Esophagus muscularis mucosa (tissue), 4 donors: ENCODE data around the gene CNTROB. TPM values are rescaled to one million over a fixed set of nuclear protein-coding genes. Genes with fewer than 3 reads are reported as not detected.

ENCODE experiments used
- DNase-seq: peaks from one replicate; pipeline ENCODE4 v3.0.0-alpha.2; 2017; ENCODE audit errors: extremely low spot score
- H3K27ac ChIP-seq, 4 donors: fragments of 200-600 bp; sonication (generic); replicated peaks in 1 of 4; 1 replicate in 3 of 4; 2 replicates in 1 of 4; pipeline ENCODE4 v1.5.1; 2016 to 2019; ENCODE audit warnings: mild to moderate bottlenecking in 1 of 4
- H3K27me3 ChIP-seq, 4 donors: fragments of 200-600 bp; sonication (generic); one replicate each; pipeline versions ENCODE4 v1.5.1 to v1.6.0; 2016 to 2019
- H3K36me3 ChIP-seq, 4 donors: fragments of 200-600 bp; sonication (generic); one replicate each; pipeline ENCODE4 v1.5.1; 2016 to 2019
- H3K4me1 ChIP-seq, 4 donors: fragments of 200-600 bp; sonication (generic); one replicate each; pipeline ENCODE4 v1.5.1; 2016 to 2019
- H3K4me3 ChIP-seq, 4 donors: fragments of 200-600 bp; sonication (generic); 1 replicate in 2 of 4; 2 replicates in 2 of 4; pipeline ENCODE4 v1.5.1; 2016 to 2019; ENCODE audit warnings: mild to moderate bottlenecking in 4 of 4, moderate library complexity in 1 of 4
- H3K9me3 ChIP-seq, 4 donors: fragments of 200-600 bp; sonication (generic); 1 replicate in 3 of 4; 2 replicates in 1 of 4; pipeline ENCODE4 v1.5.1; 2016 to 2019
- CTCF ChIP-seq, 3 experiments: fragments of 200-600 bp in 2 of 3; fragments of 450-650 bp in 1 of 3; sonication (generic) in 2 of 3; IDR thresholded peaks; one replicate each; pipeline ENCODE4 v1.5.1; 2017 to 2019; ENCODE audit warnings: antibody characterized with exemption in 3 of 3, mild to moderate bottlenecking in 2 of 3, moderate library complexity in 1 of 3
- EP300 ChIP-seq: sonication (generic); formaldehyde crosslinking; IDR thresholded peaks from one replicate; pipeline ENCODE4 v1.6.1; 2017; ENCODE audit warnings: antibody characterized with exemption
- POLR2A ChIP-seq: fragments of 450-650 bp; IDR thresholded peaks from one replicate; pipeline ENCODE4 v1.6.1; 2017; ENCODE audit warnings: antibody characterized with exemption, moderate library complexity, mild to moderate bottlenecking, low read depth
- POLR2AphosphoS5 ChIP-seq, 2 donors: sonication (generic); formaldehyde crosslinking; IDR thresholded peaks; one replicate each; pipeline ENCODE4 v1.6.1; 2017; ENCODE audit warnings: antibody characterized with exemption in 2 of 2
- WGBS: methylation state at CpG from one replicate; pipeline ENCODE4 v1.1.5; 2018; 5-methylcytosine and 5-hydroxymethylcytosine counted together
- intact Hi-C: fragments of 100-400 bp; cut with DNase I; formaldehyde crosslinking; loops from one replicate; pipeline ENCODE4 v1.15.1; 2023
- total RNA-seq, 4 donors: library from RNA; depleted of rRNA; stranded (reverse); fragments of >200 nt; gene quantifications; one replicate each; pipeline versions ENCODE4 v1.1.0 to v1.2.1, GENCODE V29; 2016

Gene CNTROB
- total RNA-seq, 4 donors from 2014 or later = 14.4 to 20.0 (median 16.9) TPM

GRCh38 chr17:7912927-7913524, 19.0 kb upstream of the CNTROB start:
- TF ChIP-seq CTCF (IDR thresholded peaks at IDR 0.05) (peak; percentile 66 to 83 (median 71)), POLR2AphosphoS5 (IDR thresholded peaks at IDR 0.05) (no peak)
- H3K27me3 ChIP-seq = no peaks in the 10 kb centered on the region
- peaks cover 24 to 29% (median 27%) of the 10 kb centered on the region in 4 donors for H3K4me1 ChIP-seq
- no peak overlapping the region for H3K4me3 ChIP-seq
- WGBS = 42% methylated on average over 3 of the region's 3 CpGs
- H3K36me3 ChIP-seq = peaks cover 21 to 44% (median 39%) of the 10 kb centered on the region in 4 donors
- no peak for DNase-seq
- no peaks in the 10 kb centered on the region for H3K9me3 ChIP-seq
- intact Hi-C loops = loop anchor here (2.0 to 5.0 kb wide), 2 partner anchors 76 to 144 kb away; no protein-coding TSS in a partner anchor
- no peak overlapping the region for H3K27ac ChIP-seq

- no peaks in the 10 kb centered on the region for H3K27me3 ChIP-seq
- intact Hi-C loops = no loop called here
- no peaks in the 10 kb centered on the region for H3K9me3 ChIP-seq
- peaks cover 0 to 22% (median 17%) of the 10 kb centered on the region in 4 donors for H3K36me3 ChIP-seq
- DNase-seq = no peak
- peak overlapping the region; percentile 62 to 84 (median 66) for H3K4me3 ChIP-seq
- WGBS = 3% methylated on average over 14 of the region's 15 CpGs
- H3K4me1 ChIP-seq = peaks cover 24 to 29% (median 27%) of the 10 kb centered on the region in 4 donors
- peak overlapping the region; percentile 92 to 95 (median 95) for H3K27ac ChIP-seq
- TF ChIP-seq CTCF (IDR thresholded peaks at IDR 0.05) (no peak), POLR2A (no peak), EP300 (no peak), POLR2AphosphoS5 (IDR thresholded peaks at IDR 0.05) (no peak)
Observed at GRCh38 chr17:7915179-7915610, 16.8 kb upstream of the CNTROB start.

GRCh38 chr17:7915611-7916384, 16.2 kb upstream of the CNTROB start, which contains the start of gene RNF227:
Gene RNF227, minus strand, starts transcription at chr17:7916289. Its CDS starts 94 bp downstream, at chr17:7916195.
- peak; percentile 98 for DNase-seq
- Histone ChIP-seq H3K4me3 (peak within 1 kb of the TSS; percentile 62 to 84 (median 66)), H3K36me3 (peaks cover 0 to 16% (median 11%) of the 10 kb centered on the region in 4 donors), H3K27me3 (no peaks in the 10 kb centered on the region), H3K4me1 (peaks cover 24 to 29% (median 27%) of the 10 kb centered on the region in 4 donors), H3K9me3 (no peaks in the 10 kb centered on the region), H3K27ac (peak within 1 kb of the TSS; percentile 92 to 95 (median 95))
- TF ChIP-seq POLR2AphosphoS5 (IDR thresholded peaks at IDR 0.05) = peak; percentile 50 to 69
- peak in 1 of 3 experiments; percentile 20 for TF ChIP-seq CTCF (IDR thresholded peaks at IDR 0.05)
- TF ChIP-seq POLR2A = no peak
- intact Hi-C loops = no loop called here
- WGBS = 0% methylated on average over 37 of the region's 100 CpGs

- Histone ChIP-seq H3K4me3 (peak overlapping the region; percentile 62 to 84 (median 66)), H3K4me1 (peaks cover 24 to 29% (median 27%) of the 10 kb centered on the region in 4 donors), H3K36me3 (peaks cover 0 to 11% (median 7%) of the 10 kb centered on the region in 4 donors), H3K27me3 (no peaks in the 10 kb centered on the region), H3K27ac (peak overlapping the region; percentile 92 to 95 (median 95)), H3K9me3 (no peaks in the 10 kb centered on the region)
- 48% methylated on average over 13 of the region's 15 CpGs for WGBS
- no peak for DNase-seq
- intact Hi-C loops = no loop called here
- TF ChIP-seq POLR2AphosphoS5 (IDR thresholded peaks at IDR 0.05) (peak in 1 of 2 donors; percentile 12), CTCF (IDR thresholded peaks at IDR 0.05) (no peak), EP300 (no peak)
Observed at GRCh38 chr17:7916385-7916682, 15.7 kb upstream of the CNTROB start.
